Stimulated activated naive CD4-positive, alpha-beta T cell treated with Interleukin-2 at 50 U/mL for 16 hours (primary cell): ENCODE data around the gene LBX2.
"Not testable (repeated sequence)": the region's sequence is repeated elsewhere in the genome, so short reads cannot be mapped to it uniquely, and the experiment has no call there.

Source experiments
- DNase-seq: peaks from one replicate; lab custom pipeline; 2025; lab: John Stamatoyannopoulos, UW

Gene LBX2

GRCh38 chr2:74503506-74504475 is 4.4 kb upstream of the LBX2 start:
- no peak for DNase-seq

- DNase-seq: no peak
Measured at GRCh38 chr2:74502720-74503505, 3.5 kb upstream of the LBX2 start.

- DNase-seq: no peak
Measured at GRCh38 chr2:74502147-74502719, 2.8 kb upstream of the LBX2 start.

DNA sequence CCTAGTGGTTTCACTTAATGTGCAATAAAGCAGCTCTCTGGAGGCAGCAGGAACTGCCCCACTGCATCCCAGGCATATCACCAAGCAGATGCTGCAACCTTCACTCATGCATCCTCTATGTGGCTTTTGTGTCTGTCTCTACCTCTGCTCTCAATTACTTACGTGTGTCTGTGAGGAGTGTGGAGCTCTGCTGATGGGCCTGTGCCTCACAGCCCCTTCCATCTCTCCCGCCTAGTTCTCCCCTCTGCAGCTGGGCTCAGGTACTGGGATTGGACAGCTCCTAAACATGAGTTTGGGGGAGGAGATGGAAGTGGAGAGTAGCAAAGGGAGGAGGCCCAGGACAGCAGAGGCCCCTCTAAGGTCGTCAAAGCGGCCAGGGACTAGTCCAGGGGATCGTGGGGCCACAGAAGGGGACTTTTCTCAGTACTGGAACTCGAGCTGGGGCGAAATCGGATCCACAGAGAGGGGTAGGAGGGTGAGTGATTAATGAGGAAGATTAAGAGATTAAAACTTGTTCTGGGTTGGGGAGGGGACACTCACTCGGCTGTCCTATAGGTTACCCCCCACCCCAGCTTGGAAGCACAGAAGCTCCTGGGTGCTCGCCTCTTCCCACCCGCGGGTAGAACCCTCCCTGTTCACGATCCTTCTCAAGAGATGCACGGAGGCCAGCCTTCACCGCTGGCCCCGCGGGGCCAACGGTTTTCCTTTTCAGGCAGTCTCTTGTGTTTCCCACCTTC is 2.1 kb upstream of the LBX2 start:
- DNase-seq: no peak

DNA sequence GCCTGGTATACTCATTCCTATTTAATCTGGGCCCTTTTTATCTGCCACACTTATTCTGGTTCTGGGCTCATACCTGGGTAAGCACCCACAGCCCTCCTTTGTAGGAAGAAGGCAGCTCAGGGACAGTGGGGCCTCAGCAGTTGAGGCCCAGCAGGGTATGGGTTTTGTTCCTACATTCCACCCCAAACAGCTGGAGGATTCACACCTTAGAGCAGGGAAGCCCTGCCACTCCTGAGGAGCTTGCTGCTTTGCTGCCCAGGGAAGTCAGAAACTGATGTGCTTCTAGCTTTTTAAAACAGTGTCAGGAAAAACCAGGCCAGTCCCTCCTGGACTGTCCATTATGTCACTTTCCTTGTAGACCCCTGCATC is 1.2 kb upstream of the LBX2 start:
- DNase-seq: no peak

DNA sequence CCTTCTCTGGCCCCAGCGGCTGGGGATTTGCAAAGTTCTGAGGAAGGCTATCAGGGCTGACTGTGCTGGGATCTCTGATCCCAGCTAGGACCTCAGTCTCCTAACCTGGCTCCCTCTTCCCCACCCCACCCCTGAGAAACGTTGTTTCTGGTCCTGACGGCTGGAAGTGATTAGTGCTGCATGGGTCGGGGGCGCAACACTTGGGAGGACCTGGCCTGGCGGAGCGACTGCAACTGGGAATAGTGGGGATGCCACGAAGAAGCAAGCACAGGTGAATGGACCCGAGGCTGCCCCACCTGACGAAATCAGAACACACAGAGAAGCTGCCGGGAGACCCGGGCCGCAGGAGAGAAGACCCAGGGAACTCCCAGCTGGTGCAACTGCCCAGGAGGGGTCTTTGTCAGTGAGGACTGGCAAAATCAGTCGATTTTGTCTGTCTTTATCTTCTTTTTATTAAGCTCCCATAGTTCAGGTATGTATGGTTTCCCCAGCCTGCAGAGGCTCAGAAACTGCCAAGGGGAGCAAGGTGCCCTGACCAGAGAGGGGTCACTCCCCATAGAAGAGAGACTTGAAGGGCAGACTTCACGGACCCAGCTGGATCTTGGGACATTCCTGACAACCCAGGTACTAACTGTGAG is 656 bp upstream of the LBX2 start:
- DNase-seq: no peak

DNA sequence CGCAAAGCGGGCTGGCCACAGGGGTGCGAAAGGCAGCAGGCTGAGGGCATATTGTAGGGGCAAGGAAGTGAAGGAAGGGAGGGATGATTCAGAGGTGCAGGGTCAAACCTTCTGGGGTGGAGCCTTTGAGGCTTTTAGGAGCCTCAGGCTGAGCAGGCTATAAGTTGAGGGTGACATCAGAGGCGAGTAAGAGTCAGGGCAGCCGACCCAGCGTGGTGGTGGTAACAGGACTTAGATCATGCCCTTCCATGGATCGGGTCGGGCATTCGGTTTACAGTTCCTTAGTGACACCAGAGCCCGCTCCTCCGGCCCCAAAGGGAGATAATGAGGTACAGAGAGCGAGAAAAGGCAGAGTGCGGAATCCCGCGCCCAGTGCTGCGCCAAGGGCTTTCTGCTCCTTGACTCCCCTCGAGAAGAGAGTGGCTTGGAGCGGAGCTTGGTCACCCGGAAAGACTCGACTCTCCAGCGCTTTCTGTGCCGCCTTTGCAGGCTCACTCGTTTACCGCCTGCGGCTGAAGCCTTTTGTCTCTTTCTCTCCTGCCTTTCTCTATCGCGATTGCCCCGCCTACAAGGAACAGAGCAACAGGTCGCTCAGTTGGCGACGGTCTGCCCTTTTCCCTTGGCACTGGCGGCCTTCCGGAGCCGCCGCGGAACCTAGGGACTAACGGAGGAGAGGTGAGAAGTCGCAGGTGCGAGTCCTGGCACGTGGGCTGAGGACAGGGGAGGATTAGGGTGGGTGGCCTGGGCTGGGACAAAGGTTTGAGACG is 720 bp downstream of the LBX2 start:
- DNase-seq: no peak

DNA sequence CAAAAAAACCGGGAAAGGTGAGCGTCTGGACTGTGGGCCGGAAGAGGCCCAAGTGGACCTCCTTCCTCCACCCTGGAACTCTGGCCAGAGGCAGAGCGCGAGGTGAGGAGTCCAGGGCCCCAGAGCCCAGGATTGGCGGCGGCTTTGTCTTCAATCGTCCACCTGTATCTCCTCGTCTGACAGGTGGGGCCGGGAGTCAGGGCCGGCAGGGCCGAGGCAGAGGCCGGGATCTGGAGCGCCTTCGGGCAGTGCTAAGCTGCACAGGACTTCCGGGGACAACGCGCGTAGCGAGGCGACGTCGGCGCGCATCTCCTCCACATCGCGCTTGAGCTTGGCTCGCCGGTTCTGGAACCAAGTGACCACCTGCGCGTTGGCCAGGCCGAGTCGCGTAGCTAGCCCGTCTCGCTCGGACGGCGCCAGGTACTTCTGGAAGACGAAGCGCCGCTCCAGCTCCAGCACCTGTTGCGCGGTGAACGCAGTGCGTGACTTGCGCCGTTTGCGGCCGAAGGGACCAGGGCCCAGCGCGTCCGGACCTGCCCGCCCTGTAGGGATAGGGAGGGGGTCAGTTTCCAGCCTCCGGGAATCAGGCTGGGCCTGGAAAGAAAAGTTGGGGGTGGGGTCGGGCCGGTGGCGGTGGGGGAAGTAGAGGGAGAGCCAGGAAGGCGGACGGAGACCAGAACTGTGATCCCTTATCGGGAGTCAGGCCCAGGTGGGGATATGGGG is 1.5 kb downstream of the LBX2 start:
- no peak for DNase-seq

DNA sequence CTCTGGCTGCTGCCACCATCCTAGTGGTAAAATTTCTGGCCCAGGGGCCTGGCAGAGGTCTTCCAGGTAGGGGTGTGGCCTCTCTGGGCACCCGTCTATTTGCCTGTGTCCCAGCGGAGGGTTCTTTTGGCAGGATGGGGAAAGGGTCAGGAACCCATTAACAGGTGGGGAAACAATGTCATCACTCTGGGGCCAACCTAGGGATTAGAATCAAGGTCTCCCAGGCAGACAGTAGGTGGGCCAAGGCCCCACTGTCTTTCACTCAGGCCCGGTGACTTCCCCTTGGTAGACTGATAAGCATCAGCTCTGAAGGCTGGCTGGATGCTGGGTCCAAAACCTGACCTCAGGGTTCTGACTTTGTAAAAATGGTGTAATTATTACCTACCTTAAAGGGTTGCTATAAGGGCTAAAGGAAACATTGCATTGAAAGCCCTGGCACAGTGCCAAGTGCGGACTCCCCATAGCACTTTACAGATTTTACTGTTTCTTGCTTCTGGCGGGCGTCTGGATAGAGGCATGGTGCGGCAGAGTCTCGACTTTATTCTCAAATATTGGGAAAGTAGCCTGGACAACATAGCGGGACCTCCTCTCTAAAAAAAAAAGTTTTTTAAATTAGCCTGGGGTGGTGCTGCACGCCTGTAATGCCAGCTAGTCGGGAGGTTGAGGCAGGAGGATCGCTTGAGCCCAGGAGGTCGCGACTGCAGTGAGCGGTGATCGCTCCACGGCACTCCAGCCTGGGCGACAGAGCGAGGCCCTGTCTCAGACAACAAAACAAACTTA is 2.2 kb downstream of the LBX2 start:
- DNase-seq: no peak

DNA sequence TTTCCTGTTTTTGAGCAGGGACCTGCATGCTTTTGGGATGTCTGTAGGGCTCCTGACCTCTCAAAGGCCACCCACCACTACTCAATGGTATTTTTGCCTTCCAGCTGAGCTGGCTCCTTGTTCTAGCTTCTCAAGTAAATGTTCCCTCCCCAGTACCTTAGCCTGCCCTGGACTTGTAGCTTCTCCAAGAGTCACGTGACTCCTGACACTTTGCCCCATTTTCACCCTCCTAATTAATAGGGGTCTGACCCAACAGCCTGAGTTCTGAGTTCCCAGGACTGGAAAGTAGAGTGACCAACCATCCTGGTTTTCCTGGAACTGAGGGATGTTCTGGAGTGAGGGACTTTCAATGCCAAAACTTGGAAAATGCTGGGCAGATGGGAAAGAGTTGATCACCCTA is 4.0 kb downstream of the LBX2 start:
- DNase-seq: no peak

DNA sequence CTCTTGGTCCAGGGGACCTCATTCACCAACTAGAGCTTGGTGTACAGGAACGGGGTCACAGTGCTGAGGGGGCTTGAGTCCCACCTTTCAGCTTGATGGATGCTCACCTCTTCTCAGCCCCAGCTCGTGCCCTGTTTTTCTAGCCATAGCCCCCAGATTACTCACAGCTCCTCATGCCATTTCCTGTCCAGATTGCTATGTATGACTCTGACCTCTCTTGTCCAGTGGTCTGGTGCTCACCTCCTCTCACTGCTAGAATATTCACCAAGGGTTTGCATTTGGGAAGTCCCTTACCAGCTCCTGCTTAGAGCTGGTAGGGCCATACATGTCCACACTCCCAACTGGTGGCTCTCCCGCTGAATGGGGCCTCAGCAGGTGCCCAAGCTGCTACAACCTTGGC is 5.9 kb downstream of the LBX2 start:
- DNase-seq: no peak

DNA sequence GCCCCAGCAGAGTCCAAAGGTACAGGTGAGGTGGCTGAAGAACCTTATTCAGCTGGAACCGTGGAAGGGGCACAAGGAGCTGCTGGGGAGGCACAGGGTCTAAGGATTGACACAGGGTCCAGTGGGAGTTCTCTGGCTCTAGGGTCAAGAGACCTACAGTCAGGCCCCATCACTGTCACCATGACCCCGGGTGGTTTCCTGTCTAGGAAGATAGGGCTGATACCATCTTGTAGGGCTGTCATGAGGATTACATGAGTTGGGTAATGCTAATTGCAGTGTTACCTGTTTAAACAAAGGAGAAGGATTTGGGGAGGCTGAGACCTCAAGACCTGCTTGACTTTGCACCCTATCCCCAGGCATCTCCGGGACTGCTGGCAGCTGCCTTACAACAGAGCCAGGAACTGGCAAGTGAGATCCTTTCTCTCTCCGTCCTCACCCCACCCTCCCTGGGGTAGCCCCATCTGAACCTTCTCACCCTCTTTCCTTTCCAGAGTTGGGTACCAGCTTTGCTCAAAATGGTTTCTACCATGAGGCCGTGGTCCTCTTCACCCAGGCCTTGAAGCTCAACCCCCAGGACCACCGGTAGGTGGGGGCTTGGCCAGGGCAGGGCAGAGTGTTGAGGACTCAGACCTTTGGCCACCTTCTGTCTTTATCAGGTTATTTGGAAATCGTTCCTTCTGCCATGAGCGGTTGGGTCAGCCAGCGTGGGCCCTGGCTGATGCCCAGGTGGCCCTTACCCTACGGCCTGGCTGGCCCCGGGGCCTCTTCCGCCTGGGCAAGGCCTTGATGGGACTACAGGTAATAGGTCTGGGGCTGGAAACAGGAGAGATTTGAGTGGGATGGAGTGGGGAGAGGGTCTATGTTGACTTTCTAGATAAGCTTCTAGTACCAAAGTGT is 7.5 kb downstream of the LBX2 start:
- DNase-seq: no peak

- DNase-seq: no peak
Measured at GRCh38 chr2:74489906-74490305, 9.5 kb downstream of the LBX2 start.

DNA sequence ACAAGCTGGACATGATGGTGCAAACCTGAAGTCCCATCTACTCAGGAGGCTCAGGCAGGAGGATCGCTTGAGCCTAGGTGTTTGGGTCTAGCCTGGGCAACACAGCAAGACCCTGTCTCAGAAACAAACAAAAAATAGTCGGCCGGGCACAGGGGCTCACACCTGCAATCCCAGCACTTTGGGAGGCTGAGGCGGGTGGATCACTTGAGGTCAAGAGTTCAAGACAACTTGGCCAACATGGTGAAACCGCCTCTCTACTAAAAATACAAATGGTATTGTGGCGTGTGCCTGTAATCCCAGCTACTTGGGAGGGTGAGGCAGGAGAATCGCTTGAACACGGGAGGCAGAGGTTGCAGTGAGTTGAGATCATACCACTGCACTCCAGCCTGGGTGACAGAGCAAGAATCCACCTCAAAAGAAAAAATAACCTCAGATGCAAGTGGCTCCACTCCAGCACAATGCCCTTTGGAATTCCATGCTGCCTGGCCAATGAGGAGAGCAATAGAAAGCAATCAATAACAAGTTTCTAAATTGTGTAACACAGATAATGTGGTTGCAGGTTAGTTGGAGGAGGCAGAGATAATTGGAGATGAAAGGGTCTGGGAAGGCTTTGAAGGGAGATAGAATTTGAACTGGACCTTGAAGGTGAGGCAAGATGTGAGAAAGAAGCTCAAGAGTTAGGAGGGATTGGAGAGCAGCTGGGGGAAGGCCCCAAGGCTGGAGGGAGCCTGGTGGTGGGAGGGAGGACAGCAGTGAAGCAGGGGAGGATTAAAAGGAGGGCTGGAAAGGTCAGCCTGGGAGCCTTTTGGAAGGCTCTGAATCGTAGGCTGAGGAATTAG is 10.5 kb downstream of the LBX2 start:
- DNase-seq: no peak

DNA sequence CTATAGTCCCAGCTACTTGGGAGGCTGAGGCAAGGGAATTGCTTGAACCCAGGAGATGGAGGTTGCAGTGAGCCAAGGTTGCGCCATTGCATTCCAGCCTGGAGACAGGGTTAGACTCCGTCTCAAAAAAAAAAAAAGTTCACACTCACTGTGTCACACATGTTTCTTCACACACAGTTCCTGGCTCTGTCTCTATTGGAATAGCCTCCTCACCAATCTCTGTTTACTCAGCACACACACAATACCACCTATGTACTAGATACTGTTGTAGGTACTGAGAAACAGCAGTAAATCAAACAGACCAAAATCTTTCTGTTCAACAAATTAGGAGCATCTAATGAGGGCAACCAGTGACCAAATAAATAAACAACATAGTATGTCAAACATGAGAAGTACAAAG is 13.3 kb downstream of the LBX2 start:
- no peak for DNase-seq

GRCh38 chr2:74483675-74484164 is 15.7 kb downstream of the LBX2 start:
- DNase-seq: not testable (repeated sequence)
